Activated CD8-positive, alpha-beta T cell treated with anti-CD3 and anti-CD28 coated beads for 36 hours (primary cell): Measurements from ENCODE around the gene UCK1. TPM values are rescaled to one million over a fixed set of nuclear protein-coding genes. Genes with fewer than 3 reads are reported as not detected.

Source experiments
- ATAC-seq: fragments of 200-7000 bp; cut with Tn5 transposase; one replicate; pipeline ENCODE4 v1.10.0; 2021; ENCODE audit warnings: mild to moderate bottlenecking, moderate library complexity
- CTCF ChIA-PET: fragments of 350-600 bp; sonication (Branson Sonifier 250); formaldehyde crosslinking; loops from one replicate; lab custom pipeline; 2021; ENCODE audit warnings: antibody characterized with exemption; lab: Charles Lee
- POLR2A ChIA-PET: fragments of 350-600 bp; sonication (Branson Sonifier 250); formaldehyde crosslinking; loops from one replicate; lab custom pipeline; 2021; ENCODE audit warnings: antibody characterized with exemption; lab: Charles Lee
- DNase-seq: peaks from one replicate; pipeline ENCODE4 v3.0.0-alpha.2; 2020
- H3K27ac Mint-ChIP-seq: one replicate; pipeline ENCODE4 v1.8.0; 2021; ENCODE audit warnings: mild to moderate bottlenecking, mixed read lengths
- H3K27me3 Mint-ChIP-seq: one replicate; pipeline ENCODE4 v1.8.0; 2021; ENCODE audit warnings: mixed read lengths
- H3K36me3 Mint-ChIP-seq: one replicate; pipeline ENCODE4 v1.8.0; 2021; ENCODE audit warnings: low read depth, mixed read lengths
- H3K4me1 Mint-ChIP-seq: one replicate; pipeline ENCODE4 v1.8.0; 2021; ENCODE audit warnings: low read depth, mixed read lengths
- H3K4me3 Mint-ChIP-seq: one replicate; pipeline ENCODE4 v1.8.0; 2021; ENCODE audit warnings: mild to moderate bottlenecking, moderate library complexity, mixed read lengths
- H3K9me3 Mint-ChIP-seq: one replicate; pipeline ENCODE4 v1.8.0; 2021; ENCODE audit warnings: mixed read lengths
- intact Hi-C: fragments of 100-400 bp; cut with micrococcal nuclease; formaldehyde crosslinking; loops from one replicate; pipeline ENCODE4 v1.10.0; 2022
- total RNA-seq, 2 experiments: library from RNA; stranded (reverse); gene quantifications; one replicate each; pipeline ENCODE4 v1.2.3, GENCODE V29; 2021
- TF ChIP-seq, protein P1 (sequence below): fragments of 200-600 bp; IDR thresholded peaks from one replicate; pipeline ENCODE4 v1.8.0; 2022; ENCODE audit warnings: antibody characterized with exemption, mild to moderate bottlenecking

UCK1 gene
- total RNA-seq, 2 experiments from 2014 or later = 16.7 to 22.1 TPM

DNA sequence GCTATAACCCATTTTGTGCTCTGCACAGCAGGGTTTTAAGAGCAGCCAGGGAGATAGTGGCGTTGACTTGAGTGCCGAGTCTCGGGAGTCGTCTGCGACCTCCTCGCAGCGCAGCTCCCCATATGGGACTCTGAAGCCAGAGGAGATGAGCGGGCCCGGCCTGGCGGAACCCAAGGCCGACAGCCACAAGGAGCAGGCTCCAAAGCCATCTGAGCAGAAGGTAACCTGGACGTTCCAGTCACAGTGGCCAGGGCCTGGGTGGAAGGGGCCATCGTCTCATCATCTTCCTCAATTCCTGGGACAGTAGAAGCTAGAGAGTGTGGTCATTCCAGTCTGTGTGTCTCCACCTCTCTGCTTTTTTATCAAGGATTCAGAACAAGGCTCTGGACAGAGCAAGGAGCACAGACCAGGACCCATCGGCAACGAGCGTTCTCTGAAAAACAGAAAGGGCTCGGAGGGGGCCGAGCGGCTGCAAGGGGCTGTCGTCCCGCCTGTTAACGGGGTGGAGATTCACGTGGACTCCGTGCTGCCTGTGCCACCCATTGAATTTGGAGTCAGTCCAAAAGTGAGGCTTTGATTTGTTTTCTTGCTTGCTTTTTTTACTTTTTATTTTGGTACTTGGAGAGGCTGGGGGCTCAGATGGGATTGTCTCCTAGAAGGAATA lies 48.6 kb downstream of the UCK1 start:
- H3K9me3 Mint-ChIP-seq = no peaks in the 10 kb centered on the region
- ChIA-PET POLR2A (interaction anchor here (2.2 kb wide), 1 partner anchor 21 kb away, joined by 5 read pairs; the partner anchor contains the start of gene POMT1), CTCF (interaction anchor here (1.2 kb wide), 1 partner anchor 78 kb away, joined by 3 read pairs; no protein-coding TSS in a partner anchor)
- no peak overlapping the region for H3K27ac Mint-ChIP-seq
- DNase-seq (no peak), ATAC-seq (no peak)
- H3K4me1 Mint-ChIP-seq = peaks cover 10% of the 10 kb centered on the region
- intact Hi-C loops = no loop called here
- TF ChIP-seq, protein P1, sequence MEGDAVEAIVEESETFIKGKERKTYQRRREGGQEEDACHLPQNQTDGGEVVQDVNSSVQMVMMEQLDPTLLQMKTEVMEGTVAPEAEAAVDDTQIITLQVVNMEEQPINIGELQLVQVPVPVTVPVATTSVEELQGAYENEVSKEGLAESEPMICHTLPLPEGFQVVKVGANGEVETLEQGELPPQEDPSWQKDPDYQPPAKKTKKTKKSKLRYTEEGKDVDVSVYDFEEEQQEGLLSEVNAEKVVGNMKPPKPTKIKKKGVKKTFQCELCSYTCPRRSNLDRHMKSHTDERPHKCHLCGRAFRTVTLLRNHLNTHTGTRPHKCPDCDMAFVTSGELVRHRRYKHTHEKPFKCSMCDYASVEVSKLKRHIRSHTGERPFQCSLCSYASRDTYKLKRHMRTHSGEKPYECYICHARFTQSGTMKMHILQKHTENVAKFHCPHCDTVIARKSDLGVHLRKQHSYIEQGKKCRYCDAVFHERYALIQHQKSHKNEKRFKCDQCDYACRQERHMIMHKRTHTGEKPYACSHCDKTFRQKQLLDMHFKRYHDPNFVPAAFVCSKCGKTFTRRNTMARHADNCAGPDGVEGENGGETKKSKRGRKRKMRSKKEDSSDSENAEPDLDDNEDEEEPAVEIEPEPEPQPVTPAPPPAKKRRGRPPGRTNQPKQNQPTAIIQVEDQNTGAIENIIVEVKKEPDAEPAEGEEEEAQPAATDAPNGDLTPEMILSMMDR = no peak
- no peak overlapping the region for H3K4me3 Mint-ChIP-seq
- no peaks in the 10 kb centered on the region for H3K27me3 Mint-ChIP-seq
- peaks cover 44% of the 10 kb centered on the region for H3K36me3 Mint-ChIP-seq

DNA sequence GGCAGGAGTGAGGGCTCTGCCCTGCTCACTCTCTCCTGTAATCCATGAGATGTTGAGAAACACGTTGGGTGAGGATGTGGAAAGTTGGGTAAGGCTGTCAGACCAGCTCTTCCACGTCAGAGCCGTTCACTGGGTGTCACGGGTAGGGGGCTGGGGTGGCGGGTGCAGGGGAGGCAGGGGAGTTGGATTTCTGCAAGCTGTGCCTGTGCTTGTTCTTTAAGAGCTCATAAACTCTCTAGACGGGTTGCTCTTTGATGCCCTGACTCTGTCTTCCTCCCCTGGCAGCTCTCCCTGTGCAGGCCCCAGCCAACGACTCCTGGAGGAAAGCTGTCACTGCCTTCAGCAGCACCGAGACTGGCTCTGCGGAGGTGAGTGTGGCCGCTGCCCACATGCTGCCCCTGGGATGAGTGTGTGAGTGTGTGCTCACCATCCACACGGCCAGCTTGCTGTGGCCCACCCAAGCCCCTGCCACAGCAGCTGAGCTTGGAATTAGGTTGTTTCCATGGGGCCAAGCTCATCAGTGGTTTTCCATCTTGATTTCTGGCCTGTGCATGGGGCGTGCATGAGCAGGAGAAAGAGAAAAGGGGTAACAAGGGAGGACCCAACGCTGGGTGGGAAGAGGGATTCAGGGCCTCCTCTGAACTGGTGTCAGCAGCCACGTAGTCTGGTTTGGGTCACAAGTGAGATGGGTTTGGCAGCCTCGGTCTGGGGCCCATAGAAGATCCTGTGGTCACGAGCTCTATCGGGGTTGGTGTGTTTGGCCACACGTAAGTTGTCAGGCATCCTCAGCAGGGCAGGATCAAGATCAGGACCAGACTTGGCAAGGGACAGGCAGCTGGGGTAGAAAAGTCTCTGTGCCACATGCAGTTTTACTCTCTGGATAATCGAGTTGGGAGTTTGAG lies 49.4 kb downstream of the UCK1 start:
- Mint-ChIP-seq H3K27me3 (no peaks in the 10 kb centered on the region), H3K27ac (no peak overlapping the region), H3K4me1 (peaks cover 10% of the 10 kb centered on the region), H3K4me3 (no peak overlapping the region), H3K36me3 (peaks cover 41% of the 10 kb centered on the region), H3K9me3 (no peaks in the 10 kb centered on the region)
- ChIA-PET CTCF (interaction anchor here (1.2 kb wide), 1 partner anchor 79 kb away, joined by 3 read pairs; no protein-coding TSS in a partner anchor), POLR2A (interaction anchor here (0.6 to 2.2 kb wide), 4 partner anchors 19 to 120 kb away, joined by 3 to 5 read pairs (median 4); partner anchors contain the start of gene POMT1)
- TF ChIP-seq, protein P1 = no peak
- ATAC-seq (no peak), DNase-seq (no peak)
- intact Hi-C loops = no loop called here

DNA sequence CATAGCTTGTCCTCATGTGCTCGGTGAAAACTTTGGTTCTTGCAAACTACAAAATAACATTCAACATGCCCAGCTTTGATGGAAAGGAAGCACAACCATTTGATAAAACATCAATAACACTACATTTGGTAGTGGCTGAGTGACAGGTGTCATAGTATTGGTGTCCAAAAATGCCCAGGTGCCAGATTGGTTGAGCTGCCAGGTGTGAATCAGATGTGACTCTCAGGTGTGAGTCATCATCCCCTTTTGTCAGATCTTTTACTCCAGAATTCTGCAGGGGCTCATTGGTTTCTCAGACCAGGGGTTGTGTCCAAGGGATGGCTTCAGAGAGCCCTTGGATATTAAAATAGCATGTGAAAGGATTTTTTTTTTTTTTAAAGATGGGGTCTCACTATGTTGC lies 50.8 kb downstream of the UCK1 start:
- Mint-ChIP-seq H3K27me3 (no peaks in the 10 kb centered on the region), H3K9me3 (no peaks in the 10 kb centered on the region), H3K4me1 (peaks cover 10% of the 10 kb centered on the region), H3K27ac (peak overlapping the region; percentile 38), H3K4me3 (no peak overlapping the region), H3K36me3 (peaks cover 38% of the 10 kb centered on the region)
- peak; percentile 41 for ATAC-seq
- ChIA-PET POLR2A (interaction anchor here (0.9 to 2.2 kb wide), 4 partner anchors 20 to 108 kb away, joined by 4 to 5 read pairs (median 4); partner anchors contain the start of gene POMT1), CTCF (interaction anchor here (1.4 to 1.7 kb wide), 3 partner anchors 20 to 130 kb away, joined by 3 to 9 read pairs (median 4); no protein-coding TSS in a partner anchor)
- intact Hi-C loops = no loop called here
- DNase-seq = peak; percentile 22
- TF ChIP-seq, protein P1 = no peak

DNA sequence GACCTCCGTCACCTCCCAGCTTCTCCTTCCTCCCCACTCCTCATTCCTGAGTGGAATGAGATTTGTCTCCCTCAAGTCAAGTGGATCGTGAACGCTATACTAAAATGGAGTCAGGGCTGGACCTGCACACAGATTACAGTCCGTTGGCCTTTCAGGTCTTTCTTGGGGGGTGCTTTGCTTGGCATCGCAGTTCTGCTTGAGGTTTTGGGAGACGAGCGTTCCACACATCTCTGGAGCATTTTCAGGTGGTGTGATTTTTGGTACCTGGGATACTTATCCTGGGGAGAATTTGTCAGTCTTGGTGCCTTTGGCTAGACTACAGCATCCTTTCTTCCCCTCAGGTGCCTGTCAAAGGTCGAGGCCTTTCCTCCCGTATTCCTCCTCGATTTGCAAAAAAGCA lies 52.2 kb downstream of the UCK1 start:
- Mint-ChIP-seq H3K27me3 (no peaks in the 10 kb centered on the region), H3K27ac (peak overlapping the region; percentile 2), H3K36me3 (peaks cover 36% of the 10 kb centered on the region), H3K9me3 (no peaks in the 10 kb centered on the region), H3K4me3 (no peak overlapping the region), H3K4me1 (peaks cover 10% of the 10 kb centered on the region)
- ATAC-seq (no peak), DNase-seq (no peak)
- TF ChIP-seq, protein P1 = no peak
- POLR2A ChIA-PET = interaction anchor here (0.6 kb wide), 1 partner anchor 1963 kb away, joined by 3 read pairs; no protein-coding TSS in a partner anchor
- CTCF ChIA-PET = interaction anchor here (0.9 to 1.7 kb wide), 5 partner anchors 11 to 262 kb away, joined by 3 to 9 read pairs (median 3); no protein-coding TSS in a partner anchor
- intact Hi-C loops = no loop called here
